ENCODE data around the gene ITGAD.
A peak's percentile ranks its signal among the peaks of the same experiment; 100 is the strongest.

- TF ChIP-seq CTCF (IDR thresholded peaks at IDR 0.05): no peak
- peak; percentile 35 for TF ChIP-seq POLR2AphosphoS5 (IDR thresholded peaks at IDR 0.05)
- no peak for TF ChIP-seq POLR2A (IDR thresholded peaks at IDR 0.05)
- TF ChIP-seq EP300 (IDR thresholded peaks at IDR 0.05): no peak
Observed at GRCh38 chr16:31459687-31460581, 66.8 kb downstream of the ITGAD start.

Measured in gastroesophageal sphincter (tissue), 3 donors.